HG03064 (cell line): ENCODE results near the gene ZNF70.
"Not testable (repeated sequence)": the region's sequence is repeated elsewhere in the genome, so short reads cannot be mapped to it uniquely, and the experiment has no call there.

Experiments
- ATAC-seq: cut with Tn5 transposase; IDR thresholded peaks from one replicate; pipeline ENCODE4 v1.9.1; 2021; ENCODE audit warnings: low read depth; ENCODE audit not compliant: unreplicated experiment

Gene ZNF70

DNA sequence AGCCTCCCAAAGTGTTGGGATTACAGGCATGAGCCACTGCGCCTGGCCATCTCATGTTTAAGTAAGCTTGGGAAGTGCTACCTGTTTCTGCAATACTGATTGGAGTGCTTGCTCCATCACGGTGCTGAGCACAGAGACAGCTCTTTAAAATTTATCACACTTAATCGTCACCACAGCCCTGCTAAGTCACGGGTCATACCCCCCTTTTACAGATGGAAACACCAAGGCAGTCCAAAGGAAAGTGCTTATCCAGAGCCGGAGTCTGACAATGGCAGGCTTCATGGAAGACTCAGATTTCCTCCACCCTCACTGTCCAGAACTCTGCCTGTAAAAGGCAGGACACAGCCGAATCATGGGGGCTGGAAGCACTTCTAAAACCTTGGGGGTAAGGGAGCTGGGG is 9.1 kb upstream of the ZNF70 start:
- ATAC-seq = no peak

DNA sequence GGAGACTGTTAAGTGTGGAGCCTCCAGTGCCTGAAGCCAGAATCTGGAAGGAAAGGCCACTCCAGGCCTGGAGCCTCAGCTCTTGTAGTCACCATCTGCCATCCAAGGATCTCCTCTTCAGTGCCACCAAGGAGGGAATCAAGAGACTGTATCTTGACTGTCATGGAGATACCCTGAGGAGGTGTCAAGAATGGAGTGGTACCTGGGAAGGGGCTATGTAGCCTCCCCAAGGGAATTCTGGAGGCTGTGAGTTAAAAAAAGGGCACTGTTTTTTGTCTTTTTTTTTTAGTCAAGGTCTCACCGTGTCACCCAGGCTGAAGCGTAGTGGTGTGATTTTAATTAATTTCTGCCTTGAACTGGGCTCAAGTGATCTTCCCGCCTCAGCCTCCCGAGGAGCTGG is 8.7 kb upstream of the ZNF70 start:
- ATAC-seq = no peak

DNA sequence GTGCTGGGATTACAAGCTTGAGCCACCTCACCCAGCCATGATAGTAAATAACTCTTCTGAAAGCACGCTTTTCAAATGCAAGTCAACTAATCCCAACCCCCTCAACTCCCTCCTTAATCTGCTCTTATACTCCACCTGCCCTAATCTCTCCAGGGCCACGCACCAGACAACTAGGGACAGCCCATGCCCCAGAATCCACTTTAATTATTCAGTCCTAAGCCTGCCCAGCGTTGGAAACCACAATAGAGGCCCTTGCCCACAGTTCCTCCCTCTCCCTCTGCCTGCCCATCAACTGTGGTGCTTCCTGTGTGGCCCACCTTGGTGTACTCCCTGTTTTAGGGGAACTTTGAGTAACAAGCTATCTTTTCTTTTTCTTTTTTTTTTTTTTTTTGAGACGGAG is 6.0 kb upstream of the ZNF70 start:
- ATAC-seq = no peak

- no peak for ATAC-seq
Observed at GRCh38 chr22:23755711-23756110, 4.8 kb upstream of the ZNF70 start.

DNA sequence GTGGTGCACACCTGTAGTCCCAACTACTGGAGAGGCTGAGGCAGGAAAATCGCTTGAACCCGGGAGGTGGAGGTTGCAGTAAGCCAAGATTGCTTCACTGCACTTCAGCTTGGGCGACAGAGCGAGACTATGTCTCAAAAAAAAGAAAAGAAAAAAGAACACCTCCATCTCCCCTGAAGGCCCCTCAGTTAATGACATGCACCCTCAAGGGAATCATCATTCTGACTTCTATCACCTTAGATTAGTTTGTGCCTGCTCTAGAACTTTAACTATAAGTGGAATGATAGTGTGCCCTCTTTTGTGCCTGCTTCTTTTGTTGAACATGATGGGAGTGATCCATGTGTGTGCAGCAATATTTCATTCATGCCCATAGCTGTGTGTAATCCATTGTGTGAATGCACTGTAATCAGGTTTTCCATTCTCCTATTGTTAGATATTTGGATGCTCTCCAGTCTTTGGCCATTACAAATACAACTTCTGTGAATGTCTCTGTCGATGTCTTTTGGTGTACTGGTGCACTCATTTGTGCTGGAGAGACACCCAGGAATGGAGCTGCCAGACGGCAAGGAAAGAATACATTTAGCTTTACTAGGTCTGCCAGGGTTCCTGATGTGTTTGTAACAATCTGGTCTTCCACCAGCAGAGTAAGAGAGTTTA is 4.2 kb upstream of the ZNF70 start:
- no peak for ATAC-seq

- ATAC-seq = no peak
Observed at GRCh38 chr22:23754220-23754919, 3.5 kb upstream of the ZNF70 start, which contains the start of gene VPREB3. TSS of gene VPREB3 (minus strand) at chr22:23754425. CDS start at chr22:23754363, 62 bp downstream.

DNA sequence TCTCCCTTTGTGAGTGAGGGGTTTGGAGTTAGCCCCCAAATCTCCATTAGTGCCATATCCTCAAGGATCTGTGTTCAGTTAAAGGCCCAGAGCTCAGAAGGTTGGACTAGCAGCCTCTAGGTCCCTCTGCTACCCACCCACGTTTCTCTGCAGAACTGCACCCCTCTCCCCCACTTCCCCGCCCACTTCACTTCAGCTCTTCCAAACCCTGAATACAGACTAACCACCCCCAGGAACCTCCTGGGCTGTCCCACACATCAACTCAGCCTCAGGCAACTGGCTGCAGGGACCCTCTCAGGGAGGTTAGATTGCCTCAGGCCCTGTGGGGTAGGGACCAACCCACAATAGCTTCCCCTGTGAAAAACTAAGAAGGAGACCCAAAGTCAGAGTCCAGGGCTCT is 2.5 kb upstream of the ZNF70 start:
- ATAC-seq = no peak

DNA sequence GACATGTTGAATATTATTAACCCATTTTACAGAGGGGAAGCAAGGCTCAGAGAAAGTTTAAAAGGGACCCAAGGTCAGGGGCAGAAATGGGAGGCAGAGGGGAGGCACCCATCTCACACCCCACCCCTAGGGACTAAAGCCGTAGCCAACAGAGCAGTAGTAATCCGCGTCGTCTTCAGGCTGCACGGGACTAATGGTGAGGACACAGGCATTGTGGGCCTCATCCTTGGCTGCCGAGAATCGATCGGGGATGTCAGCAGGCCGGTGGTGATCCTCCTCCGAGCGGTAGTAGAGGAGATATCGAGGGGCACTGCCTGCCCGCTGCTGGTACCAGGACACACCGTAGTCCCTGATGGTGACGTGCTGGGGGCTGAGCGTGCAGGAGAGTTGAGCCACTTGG is 1.8 kb upstream of the ZNF70 start:
- ATAC-seq = no peak

GRCh38 chr22:23752090-23752691 is 1.3 kb upstream of the ZNF70 start:
- no peak for ATAC-seq

DNA sequence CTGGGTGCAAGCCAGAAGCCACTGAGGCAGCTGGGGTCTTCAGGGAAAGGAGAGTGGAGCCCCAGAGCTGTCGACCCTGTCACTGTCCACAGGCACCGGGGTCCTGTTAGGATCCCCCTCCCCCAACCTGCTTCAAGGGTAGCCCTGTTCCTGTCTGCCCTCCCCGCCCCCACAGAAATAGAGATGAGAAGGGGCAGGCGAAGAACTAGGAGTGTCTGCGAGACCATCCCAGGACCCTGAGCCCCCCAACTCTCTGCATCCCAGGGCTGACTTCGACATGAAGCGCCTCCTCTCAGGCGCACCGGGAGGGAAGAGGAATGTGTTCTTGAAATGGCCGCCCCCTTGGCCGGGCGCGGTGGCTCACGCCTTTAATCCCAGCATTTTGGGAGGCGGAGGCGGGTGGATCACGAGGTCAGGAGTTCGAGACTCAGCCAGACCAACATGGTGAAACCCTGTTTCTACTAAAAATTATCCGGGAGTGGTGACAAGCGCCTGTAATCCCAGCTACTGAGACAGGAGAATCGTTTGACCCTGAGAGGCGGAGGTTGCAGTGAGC is 607 bp upstream of the ZNF70 start:
- ATAC-seq = no peak

- no peak for ATAC-seq
Observed at GRCh38 chr22:23750367-23750713, 572 bp downstream of the ZNF70 start.

- no peak for ATAC-seq
Observed at GRCh38 chr22:23749841-23750301, 1.0 kb downstream of the ZNF70 start.

DNA sequence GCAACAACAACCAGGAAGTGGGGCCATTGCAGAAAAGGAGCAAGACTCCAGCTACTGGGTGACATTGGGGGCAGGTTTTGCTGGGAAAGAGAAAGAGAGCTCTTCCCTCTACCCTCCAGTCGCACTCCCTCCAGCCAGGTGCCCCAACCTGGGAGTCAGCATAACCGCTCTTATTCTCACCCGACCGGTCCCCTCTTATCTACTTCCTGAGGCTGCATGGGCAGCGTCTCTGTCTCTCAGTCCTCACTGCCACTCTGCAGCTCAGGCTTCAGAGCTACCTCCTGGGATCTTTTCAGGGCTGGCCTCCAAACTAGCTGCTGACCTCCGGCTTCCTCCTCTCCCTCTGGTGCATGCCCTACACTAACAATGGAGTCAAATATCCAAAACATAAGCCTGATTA is 5.1 kb downstream of the ZNF70 start:
- ATAC-seq = no peak

DNA sequence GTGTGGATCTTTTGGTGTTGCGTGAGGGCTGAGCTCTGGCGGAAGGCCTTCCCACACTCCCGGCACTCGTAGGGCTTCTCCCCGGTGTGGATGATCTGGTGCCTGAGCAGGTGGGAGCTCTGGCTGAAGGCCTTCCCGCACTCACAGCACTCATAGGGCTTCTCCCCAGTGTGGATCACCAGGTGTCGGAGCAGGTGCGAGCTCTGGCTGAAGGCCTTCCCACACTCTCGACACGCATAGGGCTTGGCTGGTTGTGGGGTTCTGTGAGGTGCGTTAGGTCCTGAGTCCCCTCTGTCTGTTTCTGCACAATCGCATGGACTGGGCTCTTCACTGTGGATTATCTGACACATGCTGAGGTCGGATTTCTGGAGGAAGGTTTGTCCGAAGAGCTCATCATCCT is 6.4 kb downstream of the ZNF70 start:
- ATAC-seq = no peak

DNA sequence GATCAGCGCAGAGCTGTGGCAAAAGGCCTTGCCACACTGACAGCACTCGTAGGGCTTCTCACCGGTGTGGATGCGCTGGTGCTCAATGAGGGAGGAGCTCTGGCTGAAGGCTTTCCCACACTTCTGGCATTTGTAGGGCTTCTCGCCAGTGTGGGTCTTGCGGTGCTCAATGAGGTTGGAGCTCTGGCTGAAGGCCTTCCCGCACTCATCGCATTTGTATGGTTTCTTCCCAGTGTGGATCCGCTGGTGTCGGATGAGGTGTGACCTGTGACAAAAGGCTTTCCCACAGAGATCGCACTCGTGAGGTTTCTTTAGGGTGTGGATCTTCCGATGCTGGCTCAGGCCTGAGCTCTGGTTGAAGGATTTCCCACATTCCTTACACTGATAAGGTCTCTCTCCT is 6.9 kb downstream of the ZNF70 start:
- ATAC-seq = no peak

GRCh38 chr22:23743303-23743705 is 7.6 kb downstream of the ZNF70 start:
- no peak for ATAC-seq

- no peak for ATAC-seq
Observed at GRCh38 chr22:23742505-23743264, 8.2 kb downstream of the ZNF70 start.

- ATAC-seq = no peak
Observed at GRCh38 chr22:23737696-23738095, 13.2 kb downstream of the ZNF70 start.

DNA sequence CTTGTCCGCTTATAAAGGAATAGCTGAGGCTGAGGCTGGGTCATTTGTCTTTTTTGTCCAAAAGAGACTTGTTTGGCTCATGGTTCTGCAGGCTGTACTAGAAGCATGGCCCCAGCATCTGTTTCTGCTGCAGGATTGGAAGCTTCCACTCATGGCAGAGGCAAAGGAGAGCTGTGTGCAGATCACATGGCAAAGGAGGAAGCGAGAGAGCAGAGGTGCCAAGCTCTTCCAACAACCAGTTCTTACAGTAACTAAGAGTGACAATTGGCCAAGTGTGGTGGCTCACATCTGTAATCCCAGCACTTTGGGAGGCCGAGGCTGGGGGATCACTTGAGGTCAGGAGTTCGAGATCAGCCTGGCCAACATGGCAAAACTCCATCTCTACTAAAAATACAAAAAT is 22.8 kb downstream of the ZNF70 start:
- not testable (repeated sequence) for ATAC-seq

DNA sequence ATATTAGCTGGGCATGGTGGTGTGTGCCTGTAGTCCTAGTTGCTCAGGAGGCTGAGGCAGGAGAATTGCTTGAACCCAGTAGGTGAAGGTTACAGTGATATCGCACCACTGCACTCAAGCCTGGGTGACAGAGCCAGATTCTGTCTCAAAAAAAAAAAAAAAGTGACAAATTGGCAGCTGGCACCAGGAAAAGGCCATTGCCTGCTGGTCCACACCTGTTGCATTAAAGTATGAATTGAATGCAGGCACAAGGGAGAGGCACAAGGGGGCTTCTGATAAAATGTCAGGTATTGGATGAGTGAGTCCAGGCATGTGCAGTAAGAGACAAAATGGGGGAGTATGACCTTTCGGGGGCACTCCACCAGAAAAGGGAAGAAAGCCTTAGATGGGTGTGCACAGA is 28.2 kb downstream of the ZNF70 start:
- no peak for ATAC-seq

DNA sequence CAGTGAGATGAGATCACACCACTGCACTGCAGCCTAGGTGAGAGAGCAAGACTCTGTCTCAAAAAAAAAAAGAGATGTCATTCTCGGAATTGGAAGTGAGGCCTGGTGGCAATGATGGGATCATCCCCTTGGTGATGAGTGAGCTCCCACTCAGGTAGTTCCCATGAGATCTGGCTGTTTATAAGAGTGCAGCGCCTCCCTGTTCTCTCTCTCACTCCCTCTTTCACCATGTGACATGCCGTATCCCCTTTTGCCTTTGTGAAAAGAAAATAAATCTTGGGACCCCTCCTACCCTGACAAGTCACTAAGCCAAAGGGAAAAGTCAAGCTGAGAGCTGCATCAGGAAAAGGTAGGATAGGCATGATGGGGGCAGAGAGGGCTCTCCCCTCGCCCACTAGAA is 28.8 kb downstream of the ZNF70 start:
- ATAC-seq = no peak
